Measurements from ENCODE around the gene S100A5. TPM values are rescaled to one million over a fixed set of nuclear protein-coding genes. Genes with fewer than 3 reads are reported as not detected.

Gene S100A5
- total and polyA plus RNA-seq, 7 experiments from 2014 or later, result 0.78 to 2.0 (median 1.2) TPM; not detected in 2

- intact Hi-C loops (cut with micrococcal nuclease), result no loop called here
- ChIA-PET POLR2A (interaction anchor here (1.0 to 2.7 kb wide), 2 partner anchors 10 to 16 kb away, joined by 4 to 28 read pairs; partner anchors contain the start of genes S100A5 and S100A6), CTCF (interaction anchor here (0.9 to 2.3 kb wide), 5 partner anchors 10 to 18 kb away, joined by 3 to 7 read pairs (median 5); partner anchors contain the start of genes S100A5 and S100A6)
- DNase-seq (no peak), ATAC-seq (no peak)
- no peaks in the 10 kb centered on the region for H3K9me3 ChIP-seq (ENCODE audit: control insufficient read depth in 2 of 3, low read length in 3 of 3)
- no peak overlapping the region for H3K27ac ChIP-seq (ENCODE audit: low read depth, low read length)
- H3K4me3 ChIP-seq (ENCODE audit: low read length), result no peak overlapping the region
- peaks cover 5 to 19% of the 10 kb centered on the region in 2 donors for H3K4me1 ChIP-seq (ENCODE audit: control insufficient read depth in 2 of 2, insufficient read depth in 2 of 2, low read length in 2 of 2)
- no peaks in the 10 kb centered on the region for H3K27me3 ChIP-seq (ENCODE audit: control insufficient read depth in 2 of 2, insufficient read depth in 2 of 2, low read length in 2 of 2)
- no peaks in the 10 kb centered on the region for H3K36me3 ChIP-seq (ENCODE audit: control insufficient read depth in 2 of 3, insufficient read depth in 3 of 3, low read length in 3 of 3)
- H3K36me3 Mint-ChIP-seq, result peaks cover 0 to 2% (median 0%) of the 10 kb centered on the region in 5 donors
- peaks cover 0 to 1% (median 0%) of the 10 kb centered on the region in 11 donors for H3K9me3 Mint-ChIP-seq
- H3K27me3 Mint-ChIP-seq, result no peaks in the 10 kb centered on the region
- H3K4me1 Mint-ChIP-seq, result peaks cover 23 to 47% (median 29%) of the 10 kb centered on the region in 7 donors
- peak overlapping the region in 2 of 9 donors; percentile 17 to 61 for H3K27ac Mint-ChIP-seq
- no peak overlapping the region for H3K4me3 Mint-ChIP-seq
These were observed 9.6 kb upstream of the S100A5 start for GRCh38 chr1:153550398-153550758.

- CTCF ChIA-PET, result interaction anchor here (0.6 to 2.3 kb wide), 5 partner anchors 12 to 18 kb away, joined by 3 to 7 read pairs (median 5); partner anchors contain the start of gene S100A6
- no peak for DNase-seq
- Histone ChIP-seq H3K36me3 (ENCODE audit: control insufficient read depth in 2 of 3, insufficient read depth in 3 of 3, low read length in 3 of 3) (no peaks in the 10 kb centered on the region), H3K4me1 (ENCODE audit: control insufficient read depth in 2 of 2, insufficient read depth in 2 of 2, low read length in 2 of 2) (peaks cover 8 to 24% of the 10 kb centered on the region in 2 donors), H3K9me3 (ENCODE audit: control insufficient read depth in 2 of 3, low read length in 3 of 3) (no peaks in the 10 kb centered on the region), H3K27me3 (ENCODE audit: control insufficient read depth in 2 of 2, insufficient read depth in 2 of 2, low read length in 2 of 2) (no peaks in the 10 kb centered on the region), H3K4me3 (ENCODE audit: low read length) (no peak overlapping the region), H3K27ac (ENCODE audit: low read depth, low read length) (no peak overlapping the region)
- H3K4me3 Mint-ChIP-seq, result no peak overlapping the region
- peak overlapping the region in 3 of 9 donors; percentile 16 to 61 (median 17) for H3K27ac Mint-ChIP-seq
- POLR2A ChIA-PET, result interaction anchor here (1.0 to 2.7 kb wide), 2 partner anchors 9 to 16 kb away, joined by 4 to 28 read pairs; partner anchors contain the start of genes S100A5 and S100A6
- H3K27me3 Mint-ChIP-seq, result no peaks in the 10 kb centered on the region
- peaks cover 0 to 6% (median 0%) of the 10 kb centered on the region in 5 donors for H3K36me3 Mint-ChIP-seq
- H3K9me3 Mint-ChIP-seq, result peaks cover 0 to 1% (median 0%) of the 10 kb centered on the region in 11 donors
- H3K4me1 Mint-ChIP-seq, result peaks cover 28 to 53% (median 34%) of the 10 kb centered on the region in 7 donors
- ATAC-seq, result no peak
- intact Hi-C loops (cut with micrococcal nuclease), result loop anchor here in 1 of 2 donors (5.0 kb wide), 2 partner anchors 38 to 177 kb away; partner anchors contain the start of gene INTS3
These were observed 9.1 kb upstream of the S100A5 start for GRCh38 chr1:153549741-153550397.

- Mint-ChIP-seq H3K9me3 (peaks cover 0 to 1% (median 0%) of the 10 kb centered on the region in 11 donors), H3K4me1 (peaks cover 37 to 57% (median 43%) of the 10 kb centered on the region in 7 donors), H3K36me3 (peaks cover 0 to 13% (median 4%) of the 10 kb centered on the region in 5 donors), H3K27ac (peak within 1 kb of the TSS in 8 of 9 donors; percentile 51 to 82 (median 60)), H3K27me3 (no peaks in the 10 kb centered on the region), H3K4me3 (peak within 1 kb of the TSS in 2 of 10 donors; percentile 41 to 45)
- Histone ChIP-seq H3K27ac (ENCODE audit: low read depth, low read length) (no peak within 1 kb of the TSS), H3K27me3 (ENCODE audit: control insufficient read depth in 2 of 2, insufficient read depth in 2 of 2, low read length in 2 of 2) (no peaks in the 10 kb centered on the region), H3K4me1 (ENCODE audit: control insufficient read depth in 2 of 2, insufficient read depth in 2 of 2, low read length in 2 of 2) (peaks cover 17 to 33% of the 10 kb centered on the region in 2 donors), H3K36me3 (ENCODE audit: control insufficient read depth in 2 of 3, insufficient read depth in 3 of 3, low read length in 3 of 3) (peaks cover 0 to 4% (median 0%) of the 10 kb centered on the region in 3 experiments), H3K4me3 (ENCODE audit: low read length) (no peak within 1 kb of the TSS), H3K9me3 (ENCODE audit: control insufficient read depth in 2 of 3, low read length in 3 of 3) (no peaks in the 10 kb centered on the region)
- DNase-seq (no peak), ATAC-seq (no peak)
- CTCF ChIA-PET, result interaction anchor here (0.6 to 2.1 kb wide), 4 partner anchors 13 to 15 kb away, joined by 3 to 5 read pairs (median 3); partner anchors contain the start of gene S100A6
- intact Hi-C loops (cut with micrococcal nuclease), result loop anchor here in 1 of 2 donors (5.0 kb wide), 2 partner anchors 37 to 178 kb away; partner anchors contain the start of gene INTS3
- POLR2A ChIA-PET, result interaction anchor here (1.0 to 9.5 kb wide), 2 partner anchors 15 to 17 kb away, joined by 3 to 268 read pairs; partner anchors contain the start of gene S100A6
These were observed 8.3 kb upstream of the S100A5 start, which contains the start of gene S100A3 for GRCh38 chr1:153548722-153549688. TSS of gene S100A3 (minus strand) at chr1:153549258. CDS start at chr1:153548485, 773 bp downstream.

GRCh38 chr1:153547560-153548551 is 7.1 kb upstream of the S100A5 start:
- H3K4me1 Mint-ChIP-seq, result peaks cover 41 to 62% (median 54%) of the 10 kb centered on the region in 7 donors
- DNase-seq (no peak), ATAC-seq (no peak)
- H3K9me3 Mint-ChIP-seq, result no peaks in the 10 kb centered on the region
- ChIA-PET CTCF (interaction anchor here (0.6 to 4.9 kb wide), 4 partner anchors 8 to 14 kb away, joined by 3 to 97 read pairs (median 4); partner anchors contain the start of gene S100A6), POLR2A (interaction anchor here (0.6 to 9.5 kb wide), 4 partner anchors 13 to 236 kb away, joined by 3 to 268 read pairs (median 3); partner anchors contain the start of gene S100A6)
- Histone ChIP-seq H3K36me3 (ENCODE audit: control insufficient read depth in 2 of 3, insufficient read depth in 3 of 3, low read length in 3 of 3) (peaks cover 0 to 15% (median 11%) of the 10 kb centered on the region in 3 experiments), H3K4me3 (ENCODE audit: low read length) (no peak overlapping the region), H3K27me3 (ENCODE audit: control insufficient read depth in 2 of 2, insufficient read depth in 2 of 2, low read length in 2 of 2) (no peaks in the 10 kb centered on the region), H3K27ac (ENCODE audit: low read depth, low read length) (no peak overlapping the region), H3K4me1 (ENCODE audit: control insufficient read depth in 2 of 2, insufficient read depth in 2 of 2, low read length in 2 of 2) (peaks cover 28 to 44% of the 10 kb centered on the region in 2 donors), H3K9me3 (ENCODE audit: control insufficient read depth in 2 of 3, low read length in 3 of 3) (no peaks in the 10 kb centered on the region)
- H3K36me3 Mint-ChIP-seq, result peaks cover 8 to 23% (median 13%) of the 10 kb centered on the region in 5 donors
- H3K4me3 Mint-ChIP-seq, result peak overlapping the region in 1 of 10 donors; percentile 45
- peak overlapping the region in 8 of 9 donors; percentile 32 to 76 (median 60) for H3K27ac Mint-ChIP-seq
- intact Hi-C loops (cut with micrococcal nuclease), result loop anchor here (2.0 to 5.0 kb wide), 3 partner anchors 15 to 179 kb away; partner anchors contain the start of gene INTS3 (in 1 of the 2)
- no peaks in the 10 kb centered on the region for H3K27me3 Mint-ChIP-seq

- H3K9me3 ChIP-seq (ENCODE audit: control insufficient read depth in 2 of 3, low read length in 3 of 3), result no peaks in the 10 kb centered on the region
- H3K36me3 ChIP-seq (ENCODE audit: control insufficient read depth in 2 of 3, insufficient read depth in 3 of 3, low read length in 3 of 3), result peaks cover 0 to 15% (median 11%) of the 10 kb centered on the region in 3 experiments
- DNase-seq (no peak), ATAC-seq (no peak)
- H3K4me3 ChIP-seq (ENCODE audit: low read length), result no peak overlapping the region
- no peaks in the 10 kb centered on the region for H3K9me3 Mint-ChIP-seq
- CTCF ChIA-PET, result interaction anchor here (4.9 kb wide), 1 partner anchor 13 kb away, joined by 97 read pairs; the partner anchor contains the start of gene S100A6
- H3K4me3 Mint-ChIP-seq, result peak overlapping the region in 5 of 10 donors; percentile 58 to 97 (median 87)
- intact Hi-C loops (cut with micrococcal nuclease), result loop anchor here (2.0 to 5.0 kb wide), 3 partner anchors 14 to 180 kb away; partner anchors contain the start of gene INTS3 (in 1 of the 2)
- H3K27me3 Mint-ChIP-seq, result no peaks in the 10 kb centered on the region
- peak overlapping the region; percentile 79 for H3K27ac ChIP-seq (ENCODE audit: low read depth, low read length)
- H3K4me1 Mint-ChIP-seq, result peaks cover 49 to 71% (median 63%) of the 10 kb centered on the region in 7 donors
- H3K27ac Mint-ChIP-seq, result peak overlapping the region; percentile 93 to 99 (median 98)
- peaks cover 8 to 28% (median 14%) of the 10 kb centered on the region in 5 donors for H3K36me3 Mint-ChIP-seq
- H3K4me1 ChIP-seq (ENCODE audit: control insufficient read depth in 2 of 2, insufficient read depth in 2 of 2, low read length in 2 of 2), result peaks cover 37 to 53% of the 10 kb centered on the region in 2 donors
- POLR2A ChIA-PET, result interaction anchor here (0.9 to 9.5 kb wide), 3 partner anchors 7 to 125 kb away, joined by 3 to 268 read pairs (median 15); partner anchors contain the start of gene S100A6
- no peaks in the 10 kb centered on the region for H3K27me3 ChIP-seq (ENCODE audit: control insufficient read depth in 2 of 2, insufficient read depth in 2 of 2, low read length in 2 of 2)
These were observed 6.2 kb upstream of the S100A5 start for GRCh38 chr1:153546796-153547559.

All from naive thymus-derived CD4-positive, alpha-beta T cell (primary cell).